ENCODE measurements around the gene CELA2A.
"Not testable (repeated sequence)": the region's sequence is repeated elsewhere in the genome, so short reads cannot be mapped to it uniquely, and the experiment has no call there.

CELA2A gene

DNA sequence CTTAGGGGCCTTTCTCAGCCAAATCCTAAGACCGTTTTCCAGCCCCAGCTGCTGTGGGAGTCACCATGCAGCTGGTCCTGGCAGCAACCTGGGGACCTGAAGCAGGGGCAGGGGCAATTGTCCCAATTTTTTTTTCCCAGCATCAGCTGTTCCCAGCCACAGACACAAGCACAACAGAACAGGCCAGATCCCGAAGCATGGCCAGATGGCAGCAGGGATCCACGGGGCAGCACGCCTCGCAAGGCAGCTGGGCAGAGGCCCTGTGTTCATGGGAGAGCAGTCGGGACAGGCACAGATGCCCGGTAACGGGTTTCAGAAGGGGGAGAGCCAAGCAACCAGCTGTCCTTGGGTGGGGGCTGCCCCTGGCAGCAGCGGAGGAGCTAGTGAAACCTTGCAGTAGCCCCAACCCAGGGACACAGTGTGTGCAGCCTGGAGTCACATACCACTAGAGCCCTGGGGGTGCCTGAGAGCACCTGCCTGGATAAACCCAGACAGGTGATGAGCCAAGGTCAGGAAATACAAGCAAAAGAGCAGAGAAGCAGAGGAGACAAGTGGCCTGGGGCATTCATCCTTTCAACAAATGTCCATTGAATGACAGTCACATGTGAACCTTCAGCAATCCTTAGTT, 13.4 kb downstream of the CELA2A start:
- not testable (repeated sequence) for DNase-seq

DNA sequence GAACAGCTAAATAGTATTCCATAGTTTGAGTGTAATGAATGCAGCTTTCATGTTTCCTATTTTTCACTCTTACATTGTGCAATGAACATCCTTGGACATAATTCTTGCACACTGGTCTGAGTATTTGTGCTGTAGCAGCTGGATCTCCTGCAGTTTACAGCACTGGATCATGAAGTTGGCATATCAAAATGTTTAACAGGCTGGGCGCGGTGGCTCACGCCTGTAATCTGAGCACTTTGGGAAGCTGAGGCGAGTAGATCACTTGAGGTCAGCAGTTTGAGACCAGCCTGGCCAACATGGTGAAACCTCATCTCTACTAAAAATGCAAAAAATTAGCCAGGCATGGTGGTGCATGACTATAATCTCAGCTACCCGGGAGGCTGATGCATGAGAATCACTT, 14.5 kb downstream of the CELA2A start:
- not testable (repeated sequence) for DNase-seq

DNA sequence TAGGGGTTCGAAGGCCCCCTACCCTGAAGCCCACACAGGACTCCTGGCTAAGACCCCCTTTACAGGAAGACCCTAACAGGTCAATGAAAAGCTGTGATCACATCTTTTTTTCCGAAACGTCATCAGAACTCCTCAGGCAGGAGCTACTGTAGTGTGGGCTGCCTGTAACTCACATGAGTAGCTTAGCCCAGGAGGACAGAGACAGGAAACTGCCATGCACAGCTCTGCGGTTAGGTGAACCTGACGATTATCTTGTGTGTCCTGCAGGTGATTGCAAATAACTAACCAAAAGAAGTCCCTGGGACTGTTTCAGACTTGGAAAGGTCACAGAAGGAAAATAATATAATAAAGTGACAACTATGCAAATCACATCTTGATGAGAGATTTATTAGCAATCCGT, 15.2 kb downstream of the CELA2A start:
- not testable (repeated sequence) for DNase-seq

DNA sequence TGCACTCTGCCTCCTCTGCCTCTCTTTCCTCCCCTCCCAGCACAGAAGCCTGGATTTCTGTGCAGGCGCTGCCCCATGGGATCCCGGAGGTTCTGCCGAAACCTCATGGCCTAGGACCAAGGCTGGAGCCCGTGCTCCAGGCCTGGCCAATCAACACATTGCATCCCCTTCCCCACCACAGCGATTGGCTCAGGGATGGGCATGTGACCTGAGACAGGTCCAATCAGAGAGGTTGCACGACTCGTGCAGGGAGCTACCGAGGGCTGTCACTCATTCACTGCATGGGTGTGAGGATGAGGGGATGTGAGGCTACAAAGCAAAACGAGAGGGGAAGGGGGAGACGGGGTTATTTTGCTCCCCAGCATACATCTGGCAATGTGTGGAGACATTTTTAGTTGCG, 16.1 kb downstream of the CELA2A start:
- DNase-seq, result no peak

DNA sequence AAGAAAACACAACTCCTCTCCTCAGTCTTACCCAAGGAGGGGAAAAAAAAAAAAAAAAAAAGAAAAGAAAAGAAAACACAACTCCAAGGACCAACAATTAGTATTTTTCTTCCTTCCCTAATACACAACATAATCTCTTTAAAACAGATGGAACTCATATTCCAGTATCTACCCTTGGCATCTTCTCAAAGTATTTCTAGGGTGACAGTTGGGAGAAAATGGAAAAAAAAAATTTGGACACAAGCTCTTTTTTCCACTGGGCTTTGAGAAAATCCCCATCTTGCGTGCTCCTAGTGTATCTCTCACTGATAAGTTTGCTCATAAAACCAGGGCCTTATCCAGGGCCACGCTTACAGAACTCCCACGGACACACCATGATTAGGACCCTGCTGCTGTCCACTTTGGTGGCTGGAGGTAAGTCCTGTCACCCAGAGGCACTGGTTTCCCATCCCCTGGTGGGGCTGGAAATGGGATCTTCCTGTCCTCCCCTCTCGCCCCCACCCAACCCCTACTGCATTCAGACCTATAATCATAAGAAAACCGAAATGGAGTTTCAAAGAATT, 19.3 kb downstream of the CELA2A start, which contains the start of gene CELA2B:
TSS of gene CELA2B (plus strand) at position 353 of the 563 bp plus-strand sequence. CDS start at position 375, 22 bp downstream.
- no peak for DNase-seq

DNA sequence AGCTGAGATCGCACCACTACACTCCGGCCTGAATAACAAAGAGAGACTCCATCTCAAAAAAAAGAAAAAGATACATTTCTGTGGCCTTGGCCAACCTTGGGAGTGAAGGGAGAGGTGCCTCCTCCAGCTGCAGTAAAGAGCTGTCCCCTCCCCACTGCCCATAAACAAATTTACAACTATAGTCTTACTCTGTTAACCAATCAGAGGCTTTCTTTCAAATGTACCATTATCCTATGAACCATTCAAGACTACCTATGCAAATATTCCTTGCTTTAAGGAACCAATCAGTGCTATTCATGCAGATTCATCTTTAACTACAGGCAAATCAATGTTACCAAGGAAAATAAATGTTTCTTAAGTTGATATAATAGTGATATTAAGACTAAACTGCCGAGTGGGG, 20.4 kb downstream of the CELA2A start:
- DNase-seq, result no peak

DNA sequence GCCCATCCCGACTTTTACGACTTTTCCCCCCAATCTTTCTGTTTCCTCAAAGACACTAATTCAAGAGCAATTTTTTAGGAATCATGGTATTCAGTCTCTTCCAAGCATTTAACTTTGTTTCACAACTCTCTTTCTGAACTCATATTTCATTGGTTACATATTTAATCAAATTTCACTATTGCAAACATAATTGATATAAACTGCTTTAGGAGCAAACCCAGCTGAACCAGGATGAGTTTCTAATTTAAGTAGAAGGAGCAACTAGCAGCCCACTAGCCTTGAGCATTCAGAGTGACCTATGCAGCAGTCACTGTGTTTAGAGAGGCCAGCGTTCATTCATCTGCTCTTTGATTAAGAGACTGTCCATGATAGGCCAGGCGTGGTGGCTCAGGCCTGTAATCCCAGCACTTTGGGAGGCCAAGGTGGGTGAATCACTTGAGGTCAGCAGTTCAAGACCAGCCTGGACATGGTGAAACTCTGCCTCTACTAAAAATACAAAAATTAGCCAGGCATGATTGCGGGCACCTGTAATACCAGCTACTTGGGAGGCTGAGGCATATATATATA, 21.2 kb downstream of the CELA2A start:
- DNase-seq, result no peak

DNA sequence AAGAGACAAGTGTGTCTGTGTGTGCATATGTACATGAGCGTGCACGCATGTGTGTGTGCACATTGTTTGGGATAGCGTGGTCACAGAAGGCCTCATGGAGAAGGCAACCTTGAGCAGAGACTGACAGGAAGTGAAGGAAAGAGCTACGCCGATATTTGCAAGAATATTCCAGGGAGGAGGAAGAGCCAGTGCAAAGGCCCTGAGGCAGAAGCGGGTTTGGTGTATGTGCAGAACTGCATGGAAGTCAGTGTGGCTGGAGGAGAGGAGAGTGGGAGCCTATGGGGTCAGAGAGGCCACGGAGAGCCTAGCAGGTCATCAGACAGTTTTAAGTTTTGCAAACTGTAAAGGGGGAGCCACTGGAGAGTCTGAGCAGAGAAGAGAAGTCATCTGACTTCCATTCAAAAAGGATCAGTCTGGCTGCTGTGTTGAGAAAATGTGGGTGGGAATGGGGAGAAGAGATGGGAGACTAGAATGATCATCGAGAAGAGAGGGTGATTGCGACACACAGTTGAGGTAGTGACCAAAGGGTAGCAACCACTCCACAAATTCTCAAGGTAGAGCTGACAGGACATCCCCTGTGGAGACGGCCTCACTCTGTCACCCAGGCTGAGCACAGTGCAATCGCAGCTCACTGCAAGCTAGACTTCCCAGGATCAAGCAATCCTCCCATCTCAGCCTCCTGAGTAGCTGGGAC, 23.3 kb downstream of the CELA2A start:
- DNase-seq, result no peak

DNA sequence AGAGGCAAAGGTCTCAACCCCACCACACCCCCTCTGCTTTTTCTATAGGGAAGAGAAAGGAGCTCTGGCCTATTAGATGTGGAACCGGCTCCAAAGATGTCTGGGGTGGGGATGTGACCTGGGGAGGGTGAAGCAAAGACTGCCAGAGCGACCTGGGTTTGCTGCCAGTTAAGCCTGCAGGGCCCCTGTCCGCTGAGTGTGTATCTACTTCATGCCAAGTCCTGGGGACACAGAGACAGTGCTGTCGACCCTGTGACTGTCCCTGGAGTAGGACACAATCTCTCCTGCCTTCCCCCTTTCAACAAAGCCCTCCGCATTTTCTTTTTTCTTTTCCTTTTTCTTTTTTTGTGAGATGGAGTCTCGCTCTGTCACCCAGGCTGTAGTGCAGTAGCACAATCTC, 25.9 kb downstream of the CELA2A start:
- DNase-seq, result not testable (repeated sequence)

DNA sequence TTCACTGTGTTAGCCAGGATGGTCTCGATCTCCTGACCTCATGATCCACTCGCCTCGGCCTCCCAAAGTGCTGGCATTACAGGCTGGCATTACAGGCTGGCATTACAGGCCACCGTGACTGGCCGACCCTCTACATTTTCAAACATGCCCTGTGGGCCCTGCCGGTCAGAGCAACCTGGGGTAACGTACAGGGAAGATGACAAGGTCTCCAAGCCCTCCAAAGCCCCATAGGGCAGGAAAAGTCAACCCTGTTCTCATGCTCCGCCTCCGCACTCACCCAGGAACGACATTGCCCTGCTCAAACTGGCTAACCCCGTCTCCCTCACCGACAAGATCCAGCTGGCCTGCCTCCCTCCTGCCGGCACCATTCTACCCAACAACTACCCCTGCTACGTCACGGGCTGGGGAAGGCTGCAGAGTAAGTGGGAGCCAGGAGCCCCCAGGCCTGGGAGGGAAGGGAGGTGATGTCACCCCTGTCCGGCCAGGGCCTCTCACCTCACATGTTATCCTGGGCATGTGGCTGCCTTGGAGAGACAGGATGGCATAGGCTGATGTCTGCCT, 26.5 kb downstream of the CELA2A start:
- DNase-seq, result not testable (repeated sequence)

DNA sequence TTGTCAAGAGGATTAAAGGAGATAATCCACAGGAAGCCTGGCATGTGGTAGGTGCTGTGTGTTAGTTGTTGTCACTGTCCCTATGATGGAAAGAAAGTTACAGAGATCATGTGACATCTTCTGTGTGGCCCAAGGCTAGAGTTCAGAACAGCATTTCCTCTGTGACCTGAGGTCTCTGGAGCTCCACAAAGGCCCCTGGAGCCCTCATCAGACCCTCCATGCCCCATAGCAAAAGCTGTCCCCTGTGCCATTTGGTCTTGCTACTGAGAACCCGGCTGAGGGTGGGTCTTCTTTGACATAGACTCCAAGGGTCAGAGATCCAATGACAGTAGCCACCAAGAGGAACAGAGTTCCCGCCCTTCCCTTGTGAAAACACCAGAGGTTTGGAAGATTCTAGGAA, 27.4 kb downstream of the CELA2A start:
- no peak for DNase-seq

DNA sequence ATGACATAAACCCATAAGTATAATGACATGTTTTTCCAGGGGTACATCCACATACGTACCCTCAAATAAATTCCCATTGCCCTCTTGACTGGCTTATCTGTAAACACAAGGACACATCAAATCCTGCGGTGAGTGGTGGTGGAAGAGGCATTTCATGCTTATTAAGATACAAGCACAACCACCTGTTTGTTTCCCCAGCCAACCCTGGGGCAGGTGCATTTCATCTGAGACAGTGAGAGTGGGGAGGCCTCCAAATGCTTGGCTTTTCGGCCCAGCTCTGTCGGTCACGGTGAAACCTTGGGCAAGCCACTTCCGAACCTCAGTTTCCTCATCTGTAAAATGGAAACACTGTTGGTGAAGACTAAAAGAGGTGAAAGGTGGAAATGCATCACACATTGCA, 27.9 kb downstream of the CELA2A start:
- not testable (repeated sequence) for DNase-seq

DNA sequence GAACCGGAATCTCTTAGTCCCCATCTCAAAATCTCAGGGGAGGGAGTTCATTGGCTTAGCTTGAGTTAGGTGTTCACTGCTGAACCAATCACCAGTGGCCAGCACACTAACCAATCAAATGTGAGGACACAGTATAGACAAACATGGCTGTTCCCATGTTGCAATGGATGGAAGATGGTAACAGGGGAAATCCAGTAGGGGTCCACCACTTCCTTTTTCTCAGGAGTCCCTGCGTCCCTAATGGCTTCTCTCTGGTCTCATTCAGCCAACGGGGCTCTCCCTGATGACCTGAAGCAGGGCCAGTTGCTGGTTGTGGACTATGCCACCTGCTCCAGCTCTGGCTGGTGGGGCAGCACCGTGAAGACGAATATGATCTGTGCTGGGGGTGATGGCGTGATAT, 29.1 kb downstream of the CELA2A start:
- DNase-seq, result no peak

DNA sequence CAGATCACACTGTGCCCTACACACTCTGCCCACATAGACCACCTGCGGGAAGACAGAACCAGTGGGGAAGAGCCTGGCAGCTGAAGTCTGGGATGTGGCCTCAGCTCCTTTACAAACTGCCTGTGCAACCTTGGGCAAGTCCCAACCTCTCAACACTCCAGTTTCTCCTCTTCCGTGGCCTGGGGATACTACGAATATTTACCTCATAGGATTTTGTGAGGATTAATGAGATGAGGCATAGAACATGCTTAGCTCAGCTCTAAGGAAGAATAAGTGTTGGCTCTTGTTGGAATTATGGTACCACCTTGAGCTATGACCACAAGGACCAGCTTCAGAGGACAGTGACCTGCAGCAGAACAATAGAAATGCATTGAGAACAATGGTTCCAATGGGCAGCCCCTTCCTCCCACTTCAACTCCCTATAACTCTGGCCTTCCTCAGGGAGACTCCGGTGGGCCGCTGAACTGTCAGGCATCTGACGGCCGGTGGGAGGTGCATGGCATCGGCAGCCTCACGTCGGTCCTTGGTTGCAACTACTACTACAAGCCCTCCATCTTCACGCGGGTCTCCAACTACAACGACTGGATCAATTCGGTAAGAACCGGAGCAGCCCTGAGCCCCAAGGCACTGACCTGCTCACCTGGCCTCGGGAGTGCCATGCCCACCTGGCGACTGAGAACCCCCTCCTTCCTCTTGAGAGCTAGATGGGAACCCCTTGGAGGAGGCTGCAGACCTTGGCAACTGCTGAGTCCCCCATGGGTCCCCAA, 30.5 kb downstream of the CELA2A start:
- DNase-seq, result not testable (repeated sequence)

DNA sequence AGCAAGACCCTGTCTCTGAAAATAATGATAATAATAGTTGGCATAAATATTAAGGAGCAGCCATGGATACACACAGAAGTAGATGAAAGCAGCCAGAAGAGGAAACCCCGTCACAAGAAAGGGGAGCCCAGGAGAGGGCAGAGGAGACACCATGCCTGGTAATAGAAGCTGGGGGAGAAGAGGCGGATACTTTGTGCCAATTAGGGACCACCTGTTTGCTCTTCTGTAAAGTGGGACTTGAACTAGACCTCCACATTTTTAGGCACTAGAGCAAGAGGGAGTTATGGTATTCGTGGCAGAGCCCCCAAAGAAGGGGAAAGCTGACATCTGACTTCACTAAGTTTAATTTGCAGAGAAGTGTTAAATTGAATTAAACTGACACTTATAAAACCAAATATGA, 31.8 kb downstream of the CELA2A start:
- no peak for DNase-seq

DNA sequence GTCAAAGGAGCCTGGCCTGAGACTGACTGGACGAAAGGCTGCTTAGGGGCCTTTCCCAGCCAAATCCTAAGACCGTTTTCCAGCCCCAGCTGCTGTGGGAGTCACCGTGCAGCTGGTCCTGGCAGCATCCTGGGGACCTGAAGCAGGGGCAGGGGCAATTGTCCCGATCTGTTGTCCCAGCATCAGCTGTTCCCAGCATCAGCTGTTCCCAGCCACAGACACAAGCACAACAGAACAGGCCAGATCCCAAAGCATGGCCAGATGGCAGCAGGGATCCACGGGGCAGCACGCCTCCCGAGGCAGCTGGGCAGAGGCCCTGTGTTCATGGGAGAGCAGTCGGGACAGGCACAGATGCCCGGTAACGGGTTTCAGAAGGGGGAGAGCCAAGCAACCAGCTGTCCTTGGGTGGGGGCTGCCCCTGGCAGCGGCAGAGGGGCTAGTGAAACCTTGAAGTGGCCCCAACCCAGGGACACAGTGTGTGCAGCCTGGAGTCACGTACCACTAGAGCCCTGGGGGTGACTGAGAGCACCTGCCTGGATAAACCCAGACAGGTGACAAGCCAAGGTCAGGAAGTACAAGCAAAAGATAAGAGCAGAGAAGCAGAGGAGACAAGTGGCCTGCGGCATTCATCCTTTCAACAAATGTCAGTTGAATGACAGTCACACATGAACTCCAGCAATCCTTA, 32.7 kb downstream of the CELA2A start:
- no peak for DNase-seq

DNA sequence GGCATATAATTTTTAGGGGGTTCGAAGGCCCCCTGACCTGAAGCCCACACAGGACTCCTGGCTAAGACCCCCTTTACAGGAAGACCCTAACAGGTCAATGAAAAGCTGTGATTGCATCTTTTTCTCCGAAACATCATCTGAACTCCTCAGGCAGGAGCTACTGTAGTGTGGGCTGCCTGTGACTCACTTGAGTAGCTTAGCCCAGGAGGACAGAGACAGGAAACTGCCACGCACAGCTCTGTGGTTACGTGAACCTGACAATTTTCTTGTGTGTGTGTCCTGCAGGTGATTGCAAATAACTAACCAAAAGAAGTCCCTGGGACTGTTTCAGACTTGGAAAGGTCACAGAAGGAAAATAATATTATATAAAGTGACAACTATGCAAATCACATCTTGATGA, 34.5 kb downstream of the CELA2A start:
- not testable (repeated sequence) for DNase-seq

DNA sequence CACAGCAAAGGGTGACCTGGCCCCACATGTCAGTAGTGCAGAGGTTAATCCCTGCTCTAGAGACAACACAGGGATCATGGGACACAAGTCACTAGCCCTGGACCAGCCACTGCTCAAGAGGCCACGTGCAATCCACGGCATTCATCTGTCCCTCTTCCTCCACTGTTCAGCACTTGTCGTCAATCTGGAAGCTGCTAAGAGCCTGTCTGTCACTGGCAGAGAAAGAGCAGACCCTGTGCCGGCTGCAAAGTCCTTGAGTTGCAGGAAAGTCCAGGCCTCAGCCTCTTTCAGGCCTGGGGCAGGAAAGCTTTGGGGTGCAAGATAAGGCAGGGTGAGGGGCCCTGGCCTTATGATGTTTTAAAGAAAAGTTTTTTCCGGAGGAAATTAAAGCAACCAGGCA, 36.1 kb downstream of the CELA2A start:
- no peak for DNase-seq

DNA sequence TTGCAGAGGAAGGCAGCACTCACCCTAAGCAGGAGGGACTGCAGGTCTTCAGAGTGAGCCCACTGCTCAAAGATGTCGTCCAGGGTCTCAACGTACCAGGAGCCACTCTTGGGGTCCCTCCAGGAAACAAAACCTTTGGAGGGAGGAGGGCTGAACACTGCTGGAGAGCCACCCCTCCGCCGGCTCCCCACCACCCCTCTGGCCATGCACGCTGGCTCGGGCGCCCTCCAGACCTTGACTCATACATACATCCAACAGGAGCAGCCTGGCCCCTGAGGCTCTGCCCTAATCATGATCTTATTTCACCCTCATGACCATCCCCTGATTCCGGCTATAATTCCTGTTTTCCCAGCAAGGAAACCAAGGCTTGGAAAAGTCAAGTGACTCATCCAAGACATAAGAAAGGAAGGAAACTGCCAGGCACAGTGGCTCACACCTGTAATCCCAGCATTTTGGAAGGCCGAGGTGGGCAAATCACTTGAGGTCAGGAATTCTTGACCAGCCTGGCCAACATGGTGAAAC, 37.4 kb downstream of the CELA2A start:
- no peak for DNase-seq

DNA sequence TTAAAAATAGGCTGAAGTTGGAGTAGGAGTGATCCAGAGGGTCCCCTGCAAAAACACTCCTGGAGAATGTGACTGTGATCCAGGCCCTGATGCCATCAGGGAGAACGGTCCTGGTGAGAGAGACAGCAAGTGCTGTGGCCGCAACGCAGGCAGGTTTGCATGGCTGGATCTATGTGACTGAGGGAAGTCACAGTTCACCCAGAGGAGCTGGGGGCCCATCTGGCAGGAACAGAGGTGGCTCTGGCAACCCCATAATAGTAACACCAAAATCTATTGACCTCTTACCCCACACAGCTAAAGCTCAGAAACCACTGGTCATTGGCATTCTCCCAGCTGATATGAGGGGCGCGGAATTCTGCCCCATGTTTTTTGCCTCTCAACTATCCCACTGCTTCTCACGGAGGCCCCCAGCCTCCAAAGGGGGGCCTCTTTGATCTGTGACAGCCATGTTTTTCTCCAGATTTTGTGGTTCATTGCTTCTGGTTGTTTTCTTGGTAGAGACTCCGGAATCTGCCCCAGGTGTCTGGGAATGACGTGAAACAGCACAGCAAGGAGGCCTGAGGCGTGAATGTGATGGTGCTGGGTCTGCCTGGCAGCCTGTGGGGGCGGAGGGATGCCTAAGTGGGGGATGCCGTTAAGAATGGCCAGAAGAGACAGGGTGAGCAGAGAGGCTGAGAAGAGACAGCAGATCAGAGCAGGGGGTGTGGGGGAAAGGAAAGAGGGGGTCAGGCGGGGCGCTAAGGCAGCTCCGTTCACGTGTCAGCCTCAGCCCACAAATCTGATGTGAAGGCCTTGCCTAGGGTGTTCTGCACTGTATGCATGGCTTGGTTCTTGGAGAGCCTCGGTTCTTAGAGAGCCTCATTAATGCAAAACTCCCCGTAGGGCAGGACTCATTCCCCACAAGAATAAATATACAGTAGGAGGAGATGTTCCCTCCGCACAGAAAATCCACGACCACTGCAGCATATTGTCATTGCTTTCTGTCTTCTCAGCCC, 43.9 kb downstream of the CELA2A start:
- DNase-seq, result no peak

Measured in inflammatory macrophage (primary cell).